ENCODE results near the gene BTBD6.

Gene BTBD6

DNA sequence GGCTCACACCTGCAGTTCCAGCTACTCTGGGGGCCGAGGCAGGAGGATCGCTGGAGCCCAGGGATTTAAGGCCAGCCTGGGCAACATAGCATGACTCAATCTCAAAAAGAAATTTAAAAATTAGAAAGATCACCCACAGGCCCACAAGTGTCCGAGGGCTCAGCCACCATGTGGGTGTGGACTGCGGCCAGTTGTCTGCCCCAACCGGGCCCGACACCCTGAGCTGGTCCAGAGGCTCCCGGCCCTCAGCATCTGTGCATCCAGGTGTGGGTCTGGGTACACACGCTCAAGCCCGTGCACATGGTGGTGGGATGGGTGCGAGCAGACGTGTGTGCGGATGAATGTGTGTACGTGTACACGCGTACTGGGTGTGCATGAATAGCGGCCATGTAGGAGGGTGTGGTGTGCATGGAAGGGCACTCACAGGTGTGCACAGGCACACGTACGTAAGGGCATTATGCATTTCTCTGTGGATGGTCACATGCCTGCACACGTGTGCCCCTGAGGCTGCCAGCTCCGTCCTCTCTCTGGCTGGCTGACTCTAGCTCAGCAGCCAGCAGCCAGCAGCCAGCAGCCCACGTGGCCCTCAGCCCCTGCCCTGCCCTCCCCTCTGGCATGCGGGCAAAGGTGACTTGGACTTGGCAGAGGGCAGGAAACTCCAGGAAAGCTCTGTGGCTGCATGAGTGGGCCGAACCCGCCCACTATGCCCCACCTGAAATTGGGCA lies 44.0 kb upstream of the BTBD6 start:
- H3K27me3 ChIP-seq (ENCODE audit: control insufficient read depth in 2 of 2, insufficient read depth in 2 of 2, low read length in 2 of 2) = peaks cover 17 to 19% of the 10 kb centered on the region in 2 donors
- H3K9me3 ChIP-seq (ENCODE audit: control insufficient read depth in 2 of 2, low read length in 2 of 2) = no peaks in the 10 kb centered on the region
- peaks cover 11 to 16% of the 10 kb centered on the region in 2 donors for H3K4me1 ChIP-seq (ENCODE audit: control insufficient read depth in 2 of 2, insufficient read depth in 2 of 2, low read length in 2 of 2)
- no peak overlapping the region for H3K9ac ChIP-seq (ENCODE audit: low read depth in 1 of 2, low read length in 2 of 2)
- no peak overlapping the region for H3K27ac ChIP-seq (ENCODE audit: low read depth in 2 of 2, low read length in 2 of 2)
- H3K4me3 ChIP-seq (ENCODE audit: low read length in 2 of 2) = no peak overlapping the region
- no peaks in the 10 kb centered on the region for H3K36me3 ChIP-seq (ENCODE audit: control insufficient read depth in 2 of 2, insufficient read depth in 2 of 2, low read length in 2 of 2)

DNA sequence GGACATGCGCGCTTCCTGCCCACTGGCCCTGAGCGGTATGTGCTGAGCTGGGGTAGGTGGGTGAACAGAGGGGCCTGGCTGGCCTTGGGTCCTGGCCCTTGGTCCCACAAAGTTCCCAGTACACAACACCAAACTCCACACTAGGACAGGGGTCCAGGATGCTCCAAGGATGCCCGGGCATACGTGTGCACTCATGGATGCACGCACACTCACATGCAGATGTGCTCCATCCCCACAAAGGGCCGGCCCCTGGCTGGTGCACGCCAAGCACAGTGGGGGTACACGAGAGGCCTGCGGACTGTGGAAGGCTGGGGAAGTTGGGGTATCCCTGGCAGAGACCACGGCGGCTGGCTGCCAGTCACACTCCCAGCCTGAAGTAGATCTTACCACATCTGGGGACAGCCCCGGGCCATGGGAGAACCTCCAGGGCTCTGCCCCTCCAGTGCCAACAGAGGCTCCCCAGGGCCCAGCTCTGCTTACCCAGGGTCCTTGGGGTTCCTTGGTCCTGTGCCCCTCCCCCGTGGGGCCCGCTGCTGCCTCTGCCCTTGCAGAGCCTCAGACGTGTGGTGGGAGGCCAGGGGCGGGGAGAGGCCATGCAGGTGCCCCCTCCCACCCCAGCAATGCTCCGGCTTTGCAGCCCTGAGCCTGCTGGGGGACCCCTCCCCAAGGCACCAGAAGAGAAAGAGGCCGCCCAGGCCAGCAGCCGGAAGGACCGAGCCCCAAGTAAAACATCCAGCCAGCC lies 43.2 kb upstream of the BTBD6 start:
- Histone ChIP-seq H3K4me3 (ENCODE audit: low read length in 2 of 2) (no peak overlapping the region), H3K4me1 (ENCODE audit: control insufficient read depth in 2 of 2, insufficient read depth in 2 of 2, low read length in 2 of 2) (peaks cover 11 to 16% of the 10 kb centered on the region in 2 donors), H3K27ac (ENCODE audit: low read depth in 2 of 2, low read length in 2 of 2) (no peak overlapping the region)

DNA sequence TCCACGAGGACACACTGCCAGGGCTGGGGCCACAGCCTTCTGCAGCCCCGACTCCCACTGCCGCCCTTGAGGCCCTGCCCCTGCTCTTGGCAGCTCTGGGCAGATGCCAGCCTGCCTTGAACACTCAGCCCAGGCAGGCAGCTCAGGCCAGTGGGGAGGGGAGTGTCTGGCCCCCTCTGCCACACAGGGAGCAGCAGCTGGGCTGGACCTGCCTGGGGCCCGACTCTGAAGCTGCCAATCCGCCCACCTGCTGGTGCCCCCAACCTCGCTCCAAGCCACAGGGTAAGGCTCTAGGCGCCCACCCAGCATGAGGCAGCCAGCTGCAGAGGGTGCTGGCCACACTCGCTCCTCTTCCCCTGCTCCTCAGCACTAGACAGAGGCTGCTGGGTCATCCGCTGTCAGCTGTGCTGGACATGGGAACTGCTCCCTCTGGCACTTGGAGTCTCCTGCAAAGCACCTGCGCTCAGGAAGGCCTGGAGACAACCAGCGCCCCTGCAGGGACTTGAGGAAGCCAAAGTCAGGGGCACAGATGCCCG lies 42.6 kb upstream of the BTBD6 start:
- no peaks in the 10 kb centered on the region for H3K9me3 ChIP-seq (ENCODE audit: control insufficient read depth in 2 of 2, low read length in 2 of 2)
- peaks cover 5 to 6% of the 10 kb centered on the region in 2 donors for H3K36me3 ChIP-seq (ENCODE audit: control insufficient read depth in 2 of 2, insufficient read depth in 2 of 2, low read length in 2 of 2)
- H3K4me1 ChIP-seq (ENCODE audit: control insufficient read depth in 2 of 2, insufficient read depth in 2 of 2, low read length in 2 of 2) = peaks cover 11 to 16% of the 10 kb centered on the region in 2 donors
- H3K4me3 ChIP-seq (ENCODE audit: low read length in 2 of 2) = no peak overlapping the region
- peaks cover 5 to 17% of the 10 kb centered on the region in 2 donors for H3K27me3 ChIP-seq (ENCODE audit: control insufficient read depth in 2 of 2, insufficient read depth in 2 of 2, low read length in 2 of 2)
- no peak overlapping the region for H3K27ac ChIP-seq (ENCODE audit: low read depth in 2 of 2, low read length in 2 of 2)
- H3K9ac ChIP-seq (ENCODE audit: low read depth in 1 of 2, low read length in 2 of 2) = no peak overlapping the region

More for the DNA sequence above, 43.2 kb upstream of the BTBD6 start:
- H3K9me3 ChIP-seq (ENCODE audit: control insufficient read depth in 2 of 2, low read length in 2 of 2) = no peaks in the 10 kb centered on the region
- H3K36me3 ChIP-seq (ENCODE audit: control insufficient read depth in 2 of 2, insufficient read depth in 2 of 2, low read length in 2 of 2) = peaks cover 3% of the 10 kb centered on the region in 2 donors
- H3K9ac ChIP-seq (ENCODE audit: low read depth in 1 of 2, low read length in 2 of 2) = no peak overlapping the region
- H3K27me3 ChIP-seq (ENCODE audit: control insufficient read depth in 2 of 2, insufficient read depth in 2 of 2, low read length in 2 of 2) = peaks cover 10 to 19% of the 10 kb centered on the region in 2 donors

DNA sequence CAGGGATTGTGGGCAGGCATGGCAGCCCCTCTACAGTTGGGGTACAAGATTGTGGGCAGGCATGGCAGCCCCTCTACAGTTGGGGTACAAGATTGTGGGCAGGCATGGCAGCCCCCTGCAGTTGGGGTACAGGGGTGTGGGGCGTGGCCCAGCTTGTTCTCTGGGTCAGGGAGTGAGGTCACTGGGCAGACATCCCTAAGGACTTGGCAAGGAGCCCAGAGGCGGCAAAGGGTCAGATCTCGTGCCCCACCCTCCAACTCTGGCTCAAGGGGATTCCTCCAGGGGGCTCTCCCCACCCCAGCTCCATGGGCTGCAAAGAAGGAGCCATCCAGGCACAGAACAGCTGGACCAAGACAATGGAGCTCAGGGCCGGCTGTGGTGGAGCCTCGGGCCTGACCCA lies 41.5 kb upstream of the BTBD6 start:
- H3K36me3 ChIP-seq (ENCODE audit: control insufficient read depth in 2 of 2, insufficient read depth in 2 of 2, low read length in 2 of 2) = peaks cover 5 to 12% of the 10 kb centered on the region in 2 donors
- no peak overlapping the region for H3K4me3 ChIP-seq (ENCODE audit: low read length in 2 of 2)
- no peak overlapping the region for H3K27ac ChIP-seq (ENCODE audit: low read depth in 2 of 2, low read length in 2 of 2)
- peaks cover 11 to 16% of the 10 kb centered on the region in 2 donors for H3K4me1 ChIP-seq (ENCODE audit: control insufficient read depth in 2 of 2, insufficient read depth in 2 of 2, low read length in 2 of 2)
- no peak overlapping the region for H3K9ac ChIP-seq (ENCODE audit: low read depth in 1 of 2, low read length in 2 of 2)
- H3K27me3 ChIP-seq (ENCODE audit: control insufficient read depth in 2 of 2, insufficient read depth in 2 of 2, low read length in 2 of 2) = peaks cover 3 to 12% of the 10 kb centered on the region in 2 donors
- H3K9me3 ChIP-seq (ENCODE audit: control insufficient read depth in 2 of 2, low read length in 2 of 2) = no peaks in the 10 kb centered on the region

DNA sequence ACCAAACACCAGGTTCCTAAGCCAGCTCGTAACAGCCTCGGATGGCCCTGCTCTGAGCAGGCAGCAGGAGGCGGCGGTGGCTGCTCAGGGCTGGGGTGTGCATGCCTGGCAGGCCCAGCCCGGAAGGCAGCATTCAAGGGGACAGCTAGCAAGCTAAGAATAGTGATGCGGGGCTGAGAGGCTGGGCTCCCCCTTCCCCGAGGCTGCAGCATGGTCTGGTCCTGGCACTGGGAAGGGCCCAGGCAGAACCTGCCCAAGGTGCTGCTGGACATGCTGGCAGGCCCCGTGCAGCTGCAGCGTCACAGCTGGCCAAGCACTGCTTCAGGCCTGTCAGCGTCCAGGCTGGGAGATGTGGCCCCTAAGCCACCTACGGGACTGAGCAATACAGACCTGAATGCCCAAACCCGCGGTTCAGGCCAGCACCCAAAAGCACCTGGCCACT lies 40.9 kb upstream of the BTBD6 start:
- Histone ChIP-seq H3K9me3 (ENCODE audit: control insufficient read depth in 2 of 2, low read length in 2 of 2) (no peaks in the 10 kb centered on the region), H3K4me1 (ENCODE audit: control insufficient read depth in 2 of 2, insufficient read depth in 2 of 2, low read length in 2 of 2) (peaks cover 11 to 16% of the 10 kb centered on the region in 2 donors), H3K36me3 (ENCODE audit: control insufficient read depth in 2 of 2, insufficient read depth in 2 of 2, low read length in 2 of 2) (peaks cover 5 to 14% of the 10 kb centered on the region in 2 donors), H3K9ac (ENCODE audit: low read depth in 1 of 2, low read length in 2 of 2) (no peak overlapping the region), H3K27ac (ENCODE audit: low read depth in 2 of 2, low read length in 2 of 2) (no peak overlapping the region), H3K27me3 (ENCODE audit: control insufficient read depth in 2 of 2, insufficient read depth in 2 of 2, low read length in 2 of 2) (peaks cover under 1 to 6% of the 10 kb centered on the region in 2 donors), H3K4me3 (ENCODE audit: low read length in 2 of 2) (no peak overlapping the region)

DNA sequence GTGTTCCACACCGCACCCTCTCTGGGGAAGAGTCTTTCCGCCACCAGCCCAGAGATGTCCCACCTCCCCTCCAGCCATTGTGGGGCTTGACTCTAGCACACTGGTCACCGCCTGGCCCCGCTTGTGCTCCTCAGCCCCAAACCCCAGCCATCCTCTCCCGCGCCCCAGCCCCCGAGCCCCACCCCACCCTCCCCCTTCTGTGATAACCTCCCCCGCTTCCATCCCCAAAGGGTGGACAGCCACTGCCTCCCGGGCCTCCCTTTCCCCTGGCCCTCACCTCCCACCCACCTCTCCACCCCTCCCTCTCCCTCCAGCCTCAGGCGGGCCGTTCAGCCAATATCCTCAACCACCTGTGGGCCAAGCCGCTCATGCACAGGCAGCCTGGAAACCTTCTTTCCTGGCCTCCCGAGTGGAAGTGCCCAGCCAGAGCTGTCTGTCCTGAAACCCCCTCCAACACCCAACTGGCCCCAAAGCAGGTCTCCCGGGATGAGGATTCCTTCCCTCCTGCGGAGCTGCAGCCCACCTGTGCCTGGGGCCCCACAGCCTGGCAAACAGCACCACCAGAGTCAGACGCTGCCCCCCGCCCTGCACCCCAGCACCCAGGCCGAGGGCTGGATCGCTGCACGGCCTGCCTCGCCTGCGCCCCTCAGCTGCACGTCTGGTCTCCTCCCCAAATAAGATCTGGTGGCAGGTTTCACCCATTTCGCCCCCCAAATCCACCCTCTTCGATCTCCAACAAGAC lies 40.2 kb upstream of the BTBD6 start:
- H3K27me3 ChIP-seq (ENCODE audit: control insufficient read depth in 2 of 2, insufficient read depth in 2 of 2, low read length in 2 of 2) = peaks cover 0 to 2% of the 10 kb centered on the region in 2 donors
- no peaks in the 10 kb centered on the region for H3K9me3 ChIP-seq (ENCODE audit: control insufficient read depth in 2 of 2, low read length in 2 of 2)
- H3K4me3 ChIP-seq (ENCODE audit: low read length in 2 of 2) = no peak overlapping the region
- H3K4me1 ChIP-seq (ENCODE audit: control insufficient read depth in 2 of 2, insufficient read depth in 2 of 2, low read length in 2 of 2) = peaks cover 11 to 14% of the 10 kb centered on the region in 2 donors
- no peak overlapping the region for H3K9ac ChIP-seq (ENCODE audit: low read depth in 1 of 2, low read length in 2 of 2)
- H3K27ac ChIP-seq (ENCODE audit: low read depth in 2 of 2, low read length in 2 of 2) = no peak overlapping the region
- H3K36me3 ChIP-seq (ENCODE audit: control insufficient read depth in 2 of 2, insufficient read depth in 2 of 2, low read length in 2 of 2) = peaks cover 7 to 14% of the 10 kb centered on the region in 2 donors

DNA sequence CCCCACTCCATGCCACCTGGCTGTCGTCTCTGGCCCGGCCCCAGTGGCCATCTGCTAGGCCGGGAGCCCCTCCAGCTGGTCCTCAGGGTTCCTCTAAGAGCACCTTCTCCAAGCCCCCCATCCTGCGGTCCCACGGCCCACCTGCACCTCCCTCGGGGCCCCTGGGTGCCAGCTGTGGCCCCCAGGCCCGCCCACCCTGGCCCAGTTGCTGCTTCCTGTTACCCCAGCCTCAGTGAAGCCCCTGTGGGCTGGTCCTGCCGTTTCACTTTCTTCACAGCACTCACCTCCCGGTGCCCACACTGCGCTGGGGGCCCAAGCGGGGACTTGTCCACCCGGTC lies 39.6 kb upstream of the BTBD6 start:
- Histone ChIP-seq H3K4me1 (ENCODE audit: control insufficient read depth in 2 of 2, insufficient read depth in 2 of 2, low read length in 2 of 2) (peaks cover 11 to 14% of the 10 kb centered on the region in 2 donors), H3K27me3 (ENCODE audit: control insufficient read depth in 2 of 2, insufficient read depth in 2 of 2, low read length in 2 of 2) (peaks cover 0 to 2% of the 10 kb centered on the region in 2 donors), H3K9me3 (ENCODE audit: control insufficient read depth in 2 of 2, low read length in 2 of 2) (no peaks in the 10 kb centered on the region), H3K9ac (ENCODE audit: low read depth in 1 of 2, low read length in 2 of 2) (no peak overlapping the region), H3K27ac (ENCODE audit: low read depth in 2 of 2, low read length in 2 of 2) (no peak overlapping the region), H3K4me3 (ENCODE audit: low read length in 2 of 2) (no peak overlapping the region), H3K36me3 (ENCODE audit: control insufficient read depth in 2 of 2, insufficient read depth in 2 of 2, low read length in 2 of 2) (peaks cover 9 to 14% of the 10 kb centered on the region in 2 donors)

DNA sequence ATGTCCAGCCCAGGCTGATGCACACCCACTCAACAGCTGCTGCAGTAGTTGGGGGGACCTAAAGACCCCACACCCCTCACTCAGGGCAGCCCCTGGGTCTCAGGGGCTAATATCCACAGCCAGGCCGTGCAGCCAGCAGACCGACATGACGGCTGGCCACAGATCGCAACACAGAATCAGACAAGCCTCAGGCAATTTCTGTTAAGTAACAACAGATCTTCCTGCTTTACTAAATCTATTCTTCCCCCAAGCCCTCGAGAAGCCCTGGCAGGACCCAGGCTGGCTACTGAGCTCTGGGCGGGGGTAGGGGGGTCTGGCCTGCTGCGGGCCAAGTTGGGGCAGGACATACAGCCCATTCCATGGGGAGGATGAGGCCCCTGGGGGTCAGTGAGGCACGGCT lies 39.2 kb upstream of the BTBD6 start:
- H3K27me3 ChIP-seq (ENCODE audit: control insufficient read depth in 2 of 2, insufficient read depth in 2 of 2, low read length in 2 of 2) = peaks cover 0 to 2% of the 10 kb centered on the region in 2 donors
- H3K9me3 ChIP-seq (ENCODE audit: control insufficient read depth in 2 of 2, low read length in 2 of 2) = no peaks in the 10 kb centered on the region
- no peak overlapping the region for H3K27ac ChIP-seq (ENCODE audit: low read depth in 2 of 2, low read length in 2 of 2)
- H3K36me3 ChIP-seq (ENCODE audit: control insufficient read depth in 2 of 2, insufficient read depth in 2 of 2, low read length in 2 of 2) = peaks cover 9 to 14% of the 10 kb centered on the region in 2 donors
- no peak overlapping the region for H3K9ac ChIP-seq (ENCODE audit: low read depth in 1 of 2, low read length in 2 of 2)
- H3K4me3 ChIP-seq (ENCODE audit: low read length in 2 of 2) = no peak overlapping the region
- H3K4me1 ChIP-seq (ENCODE audit: control insufficient read depth in 2 of 2, insufficient read depth in 2 of 2, low read length in 2 of 2) = peaks cover 11 to 14% of the 10 kb centered on the region in 2 donors

DNA sequence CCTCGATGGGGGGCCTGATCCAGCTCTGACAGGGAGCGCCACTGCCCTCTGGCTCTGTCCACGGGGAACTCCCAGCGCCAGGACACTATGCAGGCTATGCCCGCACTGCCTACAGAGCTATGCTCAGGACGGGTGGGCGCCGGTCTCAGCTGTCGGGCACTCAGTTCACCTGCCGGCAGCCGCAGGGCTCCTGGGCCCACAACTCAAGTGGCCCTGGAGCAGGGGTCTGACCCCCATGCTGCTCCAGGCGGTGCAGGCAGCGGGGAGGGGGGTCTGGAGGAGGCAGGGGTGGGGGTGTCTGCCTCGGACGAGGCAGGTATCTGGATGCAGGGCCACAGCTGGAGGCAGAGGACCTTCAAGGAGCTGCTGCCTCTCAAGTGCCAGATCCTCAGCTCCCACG lies 38.7 kb upstream of the BTBD6 start:
- Histone ChIP-seq H3K27me3 (ENCODE audit: control insufficient read depth in 2 of 2, insufficient read depth in 2 of 2, low read length in 2 of 2) (no peaks in the 10 kb centered on the region), H3K27ac (ENCODE audit: low read depth in 2 of 2, low read length in 2 of 2) (no peak overlapping the region), H3K4me1 (ENCODE audit: control insufficient read depth in 2 of 2, insufficient read depth in 2 of 2, low read length in 2 of 2) (peaks cover 7 to 9% of the 10 kb centered on the region in 2 donors), H3K9ac (ENCODE audit: low read depth in 1 of 2, low read length in 2 of 2) (no peak overlapping the region), H3K36me3 (ENCODE audit: control insufficient read depth in 2 of 2, insufficient read depth in 2 of 2, low read length in 2 of 2) (peaks cover 12 to 14% of the 10 kb centered on the region in 2 donors), H3K9me3 (ENCODE audit: control insufficient read depth in 2 of 2, low read length in 2 of 2) (no peaks in the 10 kb centered on the region), H3K4me3 (ENCODE audit: low read length in 2 of 2) (no peak overlapping the region)

Data from mucosa of rectum (tissue), 2 donors.